Ovary (tissue), 3 donors: ENCODE data around the gene IL18BP.

ENCODE experiments used
- CTCF ChIP-seq, 3 donors: fragments of 450-650 bp in 2 of 3; fragments of 200-600 bp in 1 of 3; IDR thresholded peaks; one replicate each; pipeline versions ENCODE4 v1.5.1 to v1.8.0; 2016 to 2022; ENCODE audit warnings: antibody characterized with exemption in 3 of 3, mild to moderate bottlenecking in 1 of 3
- EP300 ChIP-seq: sonication (generic); formaldehyde crosslinking; IDR thresholded peaks from one replicate; pipeline ENCODE4 v1.6.1; 2017; ENCODE audit warnings: antibody characterized with exemption
- POLR2A ChIP-seq: fragments of 450-650 bp; IDR thresholded peaks from one replicate; pipeline ENCODE4 v1.6.1; 2017; ENCODE audit warnings: antibody characterized with exemption, mild to moderate bottlenecking, moderate library complexity
- donor health status: DM: no; HTN: no; CAD: no.

DNA sequence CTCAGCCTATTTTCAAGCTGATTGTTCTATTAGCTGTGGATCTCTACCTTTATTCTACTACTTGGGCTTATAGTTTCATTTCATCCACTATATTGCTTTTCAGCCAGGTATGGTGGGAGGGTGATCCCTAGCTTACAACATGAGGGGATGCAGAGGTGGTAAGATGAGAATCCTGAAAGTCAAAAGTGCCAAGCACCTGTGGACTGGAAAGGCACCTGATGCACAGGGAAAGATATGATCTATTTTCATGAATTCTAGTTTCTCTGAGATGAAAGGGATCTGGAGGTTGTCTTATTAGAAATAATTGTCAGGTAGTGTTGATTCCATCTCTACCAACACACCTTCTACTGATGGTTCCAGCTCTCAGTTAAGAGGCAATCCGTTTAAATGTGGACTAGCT lies 21.6 kb upstream of the IL18BP start:
- no peak for TF ChIP-seq CTCF (IDR thresholded peaks at IDR 0.05)
- TF ChIP-seq POLR2A, result no peak
- TF ChIP-seq EP300, result no peak
